WTC11 (cell line): ENCODE results near the gene TNFSF9. TPM values are rescaled to one million over a fixed set of nuclear protein-coding genes. Genes with fewer than 3 reads are reported as not detected.

Experiments used
- ATAC-seq: fragments of 200-7000 bp; cut with Tn5 transposase; 2 replicates; pipeline ENCODE4 v1.10.0; 2021; ENCODE audit warnings: mild to moderate bottlenecking, moderate library complexity
- CTCF ChIA-PET: fragments of 300-600 bp; sonication (Branson Sonifier 250); formaldehyde crosslinking; loops from one replicate; lab custom pipeline; 2021; ENCODE audit warnings: antibody characterized with exemption; lab: Charles Lee
- POLR2A ChIA-PET: fragments of 350-600 bp; sonication (Branson Sonifier 250); formaldehyde crosslinking; loops from one replicate; lab custom pipeline; 2021; ENCODE audit warnings: antibody characterized with exemption; lab: Charles Lee
- DNase-seq: peaks from one replicate; pipeline ENCODE4 v3.0.0; 2021; ENCODE audit warnings: low spot score
- H3K27ac Mint-ChIP-seq: 2 replicates; pipeline ENCODE4 v1.8.0; 2021; ENCODE audit warnings: mixed read lengths
- H3K27me3 Mint-ChIP-seq: 2 replicates; pipeline ENCODE4 v1.8.0; 2021; ENCODE audit warnings: low read depth, mild to moderate bottlenecking, moderate library complexity, mixed read lengths
- H3K36me3 Mint-ChIP-seq: 2 replicates; pipeline ENCODE4 v1.8.0; 2021; ENCODE audit warnings: mixed read lengths
- H3K4me1 Mint-ChIP-seq: 2 replicates; pipeline ENCODE4 v1.8.0; 2022; ENCODE audit warnings: mixed read lengths
- H3K4me3 Mint-ChIP-seq: 2 replicates; pipeline ENCODE4 v1.8.0; 2021; ENCODE audit warnings: mild to moderate bottlenecking, moderate library complexity, mixed read lengths
- H3K9me3 Mint-ChIP-seq: 2 replicates; pipeline ENCODE4 v1.8.0; 2021; ENCODE audit warnings: mixed read lengths
- ATF1 ChIP-seq: sonication (generic); formaldehyde crosslinking; IDR thresholded peaks from 2 replicates; pipeline ENCODE4 v1.8.1; 2023; ENCODE audit warnings: mild to moderate bottlenecking, moderate library complexity, missing genetic modification reagents
- E2F4 ChIP-seq: sonication (generic); formaldehyde crosslinking; IDR thresholded peaks from 2 replicates; pipeline ENCODE4 v1.8.1; 2022; ENCODE audit warnings: low read depth, mild to moderate bottlenecking, moderate library complexity, missing genetic modification reagents, borderline replicate concordance
- ELF4 ChIP-seq: sonication (generic); formaldehyde crosslinking; IDR thresholded peaks from 2 replicates; pipeline ENCODE4 v1.8.1; 2022; ENCODE audit warnings: low read depth, mild to moderate bottlenecking, moderate library complexity, missing genetic modification reagents
- KAT7 ChIP-seq: sonication (generic); formaldehyde crosslinking; IDR thresholded peaks from 2 replicates; pipeline ENCODE4 v1.8.1; 2023; ENCODE audit warnings: missing genetic modification reagents, mild to moderate bottlenecking, borderline replicate concordance
- MYBL2 ChIP-seq: sonication (generic); formaldehyde crosslinking; IDR thresholded peaks from 2 replicates; pipeline ENCODE4 v1.8.1; 2023; ENCODE audit warnings: mild to moderate bottlenecking, moderate library complexity, missing genetic modification reagents
- NR3C1 ChIP-seq: sonication (generic); formaldehyde crosslinking; conservative IDR thresholded peaks from 2 replicates; pipeline ENCODE4 v1.8.1; 2023; ENCODE audit warnings: low read depth, mild to moderate bottlenecking, missing genetic modification reagents
- PRRX2 ChIP-seq: fragments of 250-450 bp; sonication (Bioruptor Pico); IDR thresholded peaks from 2 replicates; pipeline ENCODE4 v1.8.0; 2021; ENCODE audit warnings: mild to moderate bottlenecking
- RORB ChIP-seq: fragments of 250-450 bp; sonication (Bioruptor Pico); IDR thresholded peaks from 2 replicates; pipeline ENCODE4 v1.9.0; 2021; ENCODE audit warnings: mild to moderate bottlenecking
- TCF7 ChIP-seq: sonication (generic); formaldehyde crosslinking; IDR thresholded peaks from 2 replicates; pipeline ENCODE4 v1.8.0; 2022; ENCODE audit warnings: mild to moderate bottlenecking, low read depth, missing genetic modification reagents, moderate library complexity
- TEAD4 ChIP-seq: sonication (generic); formaldehyde crosslinking; IDR thresholded peaks from 2 replicates; pipeline ENCODE4 v1.8.0; 2022; ENCODE audit warnings: mild to moderate bottlenecking, missing genetic modification reagents
- USF1 ChIP-seq: sonication (generic); formaldehyde crosslinking; IDR thresholded peaks from 2 replicates; pipeline ENCODE4 v1.8.0; 2022; ENCODE audit warnings: mild to moderate bottlenecking, missing genetic modification reagents
- USF2 ChIP-seq: sonication (generic); formaldehyde crosslinking; IDR thresholded peaks from 2 replicates; pipeline ENCODE4 v1.8.1; 2023; ENCODE audit warnings: mild to moderate bottlenecking, missing genetic modification reagents, moderate library complexity
- ZNF263 ChIP-seq: sonication (generic); formaldehyde crosslinking; IDR thresholded peaks from 2 replicates; pipeline ENCODE4 v1.8.1; 2022; ENCODE audit warnings: low read depth, mild to moderate bottlenecking, moderate library complexity, missing genetic modification reagents
- ZNF396 ChIP-seq: fragments of 250-450 bp; sonication (Bioruptor Pico); IDR thresholded peaks from 2 replicates; pipeline ENCODE4 v1.8.0; 2021; ENCODE audit warnings: mild to moderate bottlenecking, moderate library complexity, borderline replicate concordance
- total RNA-seq: library from RNA; stranded (reverse); gene quantifications from 3 replicates; pipeline ENCODE4 v1.2.3, GENCODE V29; 2021
- TF ChIP-seq, protein P1 (sequence below): fragments of 250-450 bp; sonication (Bioruptor Pico); IDR thresholded peaks from 2 replicates; pipeline ENCODE4 v2.1.2; 2022; ENCODE audit warnings: mild to moderate bottlenecking, moderate library complexity
- TF ChIP-seq, protein P2 (sequence below): sonication (generic); formaldehyde crosslinking; IDR thresholded peaks from 2 replicates; pipeline ENCODE4 v1.8.1; 2022; ENCODE audit warnings: missing genetic modification reagents, borderline replicate concordance
- TF ChIP-seq, protein P3 (sequence below): fragments of 250-450 bp; sonication (Bioruptor Pico); IDR thresholded peaks from 2 replicates; pipeline ENCODE4 v1.9.0; 2021; ENCODE audit warnings: moderate library complexity, mild to moderate bottlenecking, inconsistent platforms, borderline replicate concordance
- TF ChIP-seq, protein P4 (sequence below): sonication (generic); formaldehyde crosslinking; IDR thresholded peaks from 2 replicates; pipeline ENCODE4 v1.8.1; 2022; ENCODE audit warnings: mild to moderate bottlenecking, missing genetic modification reagents, moderate library complexity, borderline replicate concordance

The TNFSF9 gene
- total RNA-seq, 1 experiment from 2014 or later: 2.9 TPM

- CTCF ChIA-PET: no interaction called here
- Mint-ChIP-seq H3K9me3 (peaks cover 54% of the 10 kb centered on the region), H3K27ac (no peak overlapping the region), H3K4me1 (peaks cover 7% of the 10 kb centered on the region; the same call in 1 of the 2 replicates), H3K4me3 (no peak overlapping the region), H3K36me3 (peaks cover 25% of the 10 kb centered on the region), H3K27me3 (peaks cover 26% of the 10 kb centered on the region)
- POLR2A ChIA-PET: no interaction called here
- DNase-seq (no peak), ATAC-seq (no peak)
- TF ChIP-seq, protein P1, sequence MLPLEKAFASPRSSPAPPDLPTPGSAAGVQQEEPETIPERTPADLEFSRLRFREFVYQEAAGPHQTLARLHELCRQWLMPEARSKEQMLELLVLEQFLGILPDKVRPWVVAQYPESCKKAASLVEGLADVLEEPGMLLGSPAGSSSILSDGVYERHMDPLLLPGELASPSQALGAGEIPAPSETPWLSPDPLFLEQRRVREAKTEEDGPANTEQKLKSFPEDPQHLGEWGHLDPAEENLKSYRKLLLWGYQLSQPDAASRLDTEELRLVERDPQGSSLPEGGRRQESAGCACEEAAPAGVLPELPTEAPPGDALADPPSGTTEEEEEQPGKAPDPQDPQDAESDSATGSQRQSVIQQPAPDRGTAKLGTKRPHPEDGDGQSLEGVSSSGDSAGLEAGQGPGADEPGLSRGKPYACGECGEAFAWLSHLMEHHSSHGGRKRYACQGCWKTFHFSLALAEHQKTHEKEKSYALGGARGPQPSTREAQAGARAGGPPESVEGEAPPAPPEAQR: no peak
- TF ChIP-seq ZNF263: no peak
Measured at GRCh38 chr19:6568010-6568526, 37.2 kb downstream of the TNFSF9 start.

GRCh38 chr19:6568816-6569215, 38.0 kb downstream of the TNFSF9 start:
- no peak for TF ChIP-seq NR3C1 (CRISPR knock-in tag)
- no peak for TF ChIP-seq E2F4 (CRISPR knock-in tag)
- TF ChIP-seq, protein P2, sequence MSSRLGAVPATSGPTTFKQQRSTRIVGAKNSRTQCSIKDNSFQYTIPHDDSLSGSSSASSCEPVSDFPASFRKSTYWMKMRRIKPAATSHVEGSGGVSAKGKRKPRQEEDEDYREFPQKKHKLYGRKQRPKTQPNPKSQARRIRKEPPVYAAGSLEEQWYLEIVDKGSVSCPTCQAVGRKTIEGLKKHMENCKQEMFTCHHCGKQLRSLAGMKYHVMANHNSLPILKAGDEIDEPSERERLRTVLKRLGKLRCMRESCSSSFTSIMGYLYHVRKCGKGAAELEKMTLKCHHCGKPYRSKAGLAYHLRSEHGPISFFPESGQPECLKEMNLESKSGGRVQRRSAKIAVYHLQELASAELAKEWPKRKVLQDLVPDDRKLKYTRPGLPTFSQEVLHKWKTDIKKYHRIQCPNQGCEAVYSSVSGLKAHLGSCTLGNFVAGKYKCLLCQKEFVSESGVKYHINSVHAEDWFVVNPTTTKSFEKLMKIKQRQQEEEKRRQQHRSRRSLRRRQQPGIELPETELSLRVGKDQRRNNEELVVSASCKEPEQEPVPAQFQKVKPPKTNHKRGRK (CRISPR knock-in tag): no peak
- no peak for TF ChIP-seq KAT7 (CRISPR knock-in tag)
- no peak for TF ChIP-seq ELF4
- no peak for TF ChIP-seq PRRX2 (CRISPR knock-in tag)
- no peak for TF ChIP-seq TCF7 (CRISPR knock-in tag)
- no peak for TF ChIP-seq RORB
- TF ChIP-seq USF1: no peak
- TF ChIP-seq, protein P3, sequence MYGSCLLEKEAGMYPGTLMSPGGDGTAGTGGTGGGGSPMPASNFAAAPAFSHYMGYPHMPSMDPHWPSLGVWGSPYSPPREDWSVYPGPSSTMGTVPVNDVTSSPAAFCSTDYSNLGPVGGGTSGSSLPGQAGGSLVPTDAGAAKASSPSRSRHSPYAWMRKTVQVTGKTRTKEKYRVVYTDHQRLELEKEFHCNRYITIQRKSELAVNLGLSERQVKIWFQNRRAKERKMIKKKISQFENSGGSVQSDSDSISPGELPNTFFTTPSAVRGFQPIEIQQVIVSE (CRISPR knock-in tag): no peak
- no peak for TF ChIP-seq TEAD4
- no peak for TF ChIP-seq USF2 (CRISPR knock-in tag)
- no peak for TF ChIP-seq ZNF396 (CRISPR knock-in tag)
- TF ChIP-seq, protein P4, sequence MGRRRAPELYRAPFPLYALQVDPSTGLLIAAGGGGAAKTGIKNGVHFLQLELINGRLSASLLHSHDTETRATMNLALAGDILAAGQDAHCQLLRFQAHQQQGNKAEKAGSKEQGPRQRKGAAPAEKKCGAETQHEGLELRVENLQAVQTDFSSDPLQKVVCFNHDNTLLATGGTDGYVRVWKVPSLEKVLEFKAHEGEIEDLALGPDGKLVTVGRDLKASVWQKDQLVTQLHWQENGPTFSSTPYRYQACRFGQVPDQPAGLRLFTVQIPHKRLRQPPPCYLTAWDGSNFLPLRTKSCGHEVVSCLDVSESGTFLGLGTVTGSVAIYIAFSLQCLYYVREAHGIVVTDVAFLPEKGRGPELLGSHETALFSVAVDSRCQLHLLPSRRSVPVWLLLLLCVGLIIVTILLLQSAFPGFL (CRISPR knock-in tag): no peak
- TF ChIP-seq ATF1 (CRISPR knock-in tag): no peak
- TF ChIP-seq MYBL2: no peak
- Mint-ChIP-seq H3K27me3 (peaks cover 25% of the 10 kb centered on the region), H3K36me3 (peaks cover 25% of the 10 kb centered on the region), H3K9me3 (peaks cover 46% of the 10 kb centered on the region), H3K27ac (no peak overlapping the region), H3K4me1 (peaks cover 7% of the 10 kb centered on the region; the same call in 1 of the 2 replicates), H3K4me3 (no peak overlapping the region)
- ATAC-seq (no peak), DNase-seq (no peak)
- CTCF ChIA-PET: interaction anchor here (1.0 to 1.4 kb wide), 2 partner anchors 52 to 295 kb away, joined by 3 to 5 read pairs; no protein-coding TSS in a partner anchor
- POLR2A ChIA-PET: no interaction called here
